Measurements from ENCODE around the gene TNFRSF19. TPM values are rescaled to one million over a fixed set of nuclear protein-coding genes. Genes with fewer than 3 reads are reported as not detected.
"Not testable (repeated sequence)": the region's sequence is repeated elsewhere in the genome, so short reads cannot be mapped to it uniquely, and the experiment has no call there.

The TNFRSF19 gene
- total RNA-seq, 4 donors from 2014 or later = 5.2 to 9.5 (median 7.2) TPM

GRCh38 chr13:23588666-23589065 lies 18.5 kb downstream of the TNFRSF19 start:
- H3K4me3 ChIP-seq = no peak overlapping the region
- H3K27ac ChIP-seq = no peak overlapping the region
- WGBS, 2 donors = 72 to 85% methylated on average over 7 of the region's 7 CpGs
- intact Hi-C loops (cut with DNase I) = no loop called here
- H3K4me1 ChIP-seq = no peaks in the 10 kb centered on the region
- no peak for TF ChIP-seq POLR2A (IDR thresholded peaks at IDR 0.05)
- TF ChIP-seq, protein P1, sequence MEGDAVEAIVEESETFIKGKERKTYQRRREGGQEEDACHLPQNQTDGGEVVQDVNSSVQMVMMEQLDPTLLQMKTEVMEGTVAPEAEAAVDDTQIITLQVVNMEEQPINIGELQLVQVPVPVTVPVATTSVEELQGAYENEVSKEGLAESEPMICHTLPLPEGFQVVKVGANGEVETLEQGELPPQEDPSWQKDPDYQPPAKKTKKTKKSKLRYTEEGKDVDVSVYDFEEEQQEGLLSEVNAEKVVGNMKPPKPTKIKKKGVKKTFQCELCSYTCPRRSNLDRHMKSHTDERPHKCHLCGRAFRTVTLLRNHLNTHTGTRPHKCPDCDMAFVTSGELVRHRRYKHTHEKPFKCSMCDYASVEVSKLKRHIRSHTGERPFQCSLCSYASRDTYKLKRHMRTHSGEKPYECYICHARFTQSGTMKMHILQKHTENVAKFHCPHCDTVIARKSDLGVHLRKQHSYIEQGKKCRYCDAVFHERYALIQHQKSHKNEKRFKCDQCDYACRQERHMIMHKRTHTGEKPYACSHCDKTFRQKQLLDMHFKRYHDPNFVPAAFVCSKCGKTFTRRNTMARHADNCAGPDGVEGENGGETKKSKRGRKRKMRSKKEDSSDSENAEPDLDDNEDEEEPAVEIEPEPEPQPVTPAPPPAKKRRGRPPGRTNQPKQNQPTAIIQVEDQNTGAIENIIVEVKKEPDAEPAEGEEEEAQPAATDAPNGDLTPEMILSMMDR (IDR thresholded peaks at IDR 0.05) = no peak
- DNase-seq = no peak
- peaks cover 0 to 9% (median 0%) of the 10 kb centered on the region in 3 donors for H3K36me3 ChIP-seq
- no peaks in the 10 kb centered on the region for H3K27me3 ChIP-seq
- no peaks in the 10 kb centered on the region for H3K9me3 ChIP-seq

DNA sequence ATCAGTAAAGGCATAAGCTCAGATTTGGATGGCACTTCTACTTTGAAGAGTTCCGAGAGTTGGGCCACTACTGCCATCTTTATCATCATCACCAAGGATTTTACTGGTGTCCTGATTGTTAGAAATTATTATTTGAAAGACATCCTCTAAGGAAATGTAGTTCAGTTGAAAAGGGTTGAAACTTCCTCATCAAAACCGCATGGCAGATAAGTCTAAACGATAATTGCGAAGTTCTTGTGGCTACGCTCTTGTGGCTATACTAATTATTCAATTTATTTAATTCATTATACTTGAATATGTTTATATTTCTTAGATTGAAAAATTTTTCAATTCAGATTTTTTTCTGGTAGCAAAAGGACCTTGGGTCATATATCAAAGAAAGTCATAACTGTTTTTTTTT lies 22.4 kb downstream of the TNFRSF19 start:
- H3K36me3 ChIP-seq = peaks cover 0 to 25% (median 0%) of the 10 kb centered on the region in 3 donors
- TF ChIP-seq, protein P1 (IDR thresholded peaks at IDR 0.05) = no peak
- 85 to 86% methylated on average over 5 of the region's 5 CpGs for WGBS, 2 donors

DNA sequence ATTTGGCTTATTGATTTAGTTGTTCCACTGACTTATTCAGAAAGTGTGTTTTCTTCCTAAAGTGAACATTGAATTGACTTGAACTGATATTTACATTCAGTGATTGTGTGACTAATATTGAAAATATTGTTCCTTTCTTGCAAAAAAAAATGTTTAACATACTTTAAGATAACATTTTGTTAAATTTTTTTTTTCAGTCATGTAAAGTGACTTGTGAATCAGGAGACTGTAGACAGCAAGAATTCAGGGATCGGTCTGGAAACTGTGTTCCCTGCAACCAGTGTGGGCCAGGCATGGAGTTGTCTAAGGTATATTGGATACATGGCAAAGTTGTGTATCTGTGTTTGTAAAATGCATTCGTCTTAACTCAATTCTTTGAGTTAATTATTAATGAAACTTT lies 22.9 kb downstream of the TNFRSF19 start:
- DNase-seq = no peak
- Histone ChIP-seq H3K4me1 (no peaks in the 10 kb centered on the region), H3K27me3 (no peaks in the 10 kb centered on the region), H3K27ac (no peak overlapping the region), H3K36me3 (peaks cover 0 to 25% (median 0%) of the 10 kb centered on the region in 3 donors), H3K4me3 (no peak overlapping the region), H3K9me3 (no peaks in the 10 kb centered on the region)
- intact Hi-C loops (cut with DNase I) = no loop called here
- WGBS, 2 donors = 88 to 91% methylated on average over 2 of the region's 2 CpGs
- no peak for TF ChIP-seq POLR2A (IDR thresholded peaks at IDR 0.05)
- TF ChIP-seq, protein P1 (IDR thresholded peaks at IDR 0.05) = no peak

More for the DNA sequence above, 22.4 kb downstream of the TNFRSF19 start:
- DNase-seq = no peak
- intact Hi-C loops (cut with DNase I) = no loop called here
- H3K9me3 ChIP-seq = no peaks in the 10 kb centered on the region
- H3K27ac ChIP-seq = no peak overlapping the region
- no peaks in the 10 kb centered on the region for H3K27me3 ChIP-seq
- no peak overlapping the region for H3K4me3 ChIP-seq
- H3K4me1 ChIP-seq = no peaks in the 10 kb centered on the region

- WGBS, 2 donors = 83 to 100% methylated on average over 1 to 2 of the region's 2 CpGs
- intact Hi-C loops (cut with DNase I); DNase-seq; H3K4me3 ChIP-seq; H3K4me1 ChIP-seq; H3K9me3 ChIP-seq; H3K27me3 ChIP-seq; H3K27ac ChIP-seq: not testable (repeated sequence)
- peaks cover 0 to 25% (median 0%) of the 10 kb centered on the region in 3 donors for H3K36me3 ChIP-seq
Observed at GRCh38 chr13:23594290-23594689, 24.1 kb downstream of the TNFRSF19 start.

- no peak for DNase-seq
- Histone ChIP-seq H3K4me3 (no peak overlapping the region), H3K36me3 (peaks cover 0 to 18% (median 0%) of the 10 kb centered on the region in 3 donors), H3K9me3 (no peaks in the 10 kb centered on the region), H3K4me1 (no peaks in the 10 kb centered on the region), H3K27ac (no peak overlapping the region), H3K27me3 (no peaks in the 10 kb centered on the region)
- TF ChIP-seq POLR2A (IDR thresholded peaks at IDR 0.05) = no peak
- TF ChIP-seq, protein P1 (IDR thresholded peaks at IDR 0.05) = no peak
- 72 to 85% methylated on average over 1 of the region's 1 CpG for WGBS, 2 donors
- intact Hi-C loops (cut with DNase I) = no loop called here
Observed at GRCh38 chr13:23598369-23598768, 28.2 kb downstream of the TNFRSF19 start.
